Measurements from ENCODE around the gene SBK2. TPM values are rescaled to one million over a fixed set of nuclear protein-coding genes. Genes with fewer than 3 reads are reported as not detected.
A peak's percentile ranks its signal among the peaks of the same experiment; 100 is the strongest.

The SBK2 gene
- total RNA-seq, 1 donor from 2014 or later, result not detected

GRCh38 chr19:55487924-55488687 is 48.8 kb downstream of the SBK2 start, which contains the start of gene SSC5D:
SSC5D (plus strand) TSS chr19:55488436; CDS start chr19:55488590, 154 bp downstream.
- H3K27me3 Mint-ChIP-seq (ENCODE audit: unreplicated experiment), result no peaks in the 10 kb centered on the region
- H3K9me3 Mint-ChIP-seq (ENCODE audit: unreplicated experiment), result no peaks in the 10 kb centered on the region
- no peaks in the 10 kb centered on the region for H3K36me3 Mint-ChIP-seq (ENCODE audit: unreplicated experiment)
- H3K27ac Mint-ChIP-seq (ENCODE audit: unreplicated experiment), result peak within 1 kb of the TSS; percentile 99
- DNase-seq (ENCODE audit: extremely low spot score, unreplicated experiment), result no peak
- H3K4me1 Mint-ChIP-seq (ENCODE audit: unreplicated experiment), result peaks cover 38% of the 10 kb centered on the region
- TF ChIP-seq CTCF (IDR thresholded peaks at IDR 0.05), result no peak
- peak within 1 kb of the TSS; percentile 68 for H3K4me3 Mint-ChIP-seq (ENCODE audit: unreplicated experiment)

DNA sequence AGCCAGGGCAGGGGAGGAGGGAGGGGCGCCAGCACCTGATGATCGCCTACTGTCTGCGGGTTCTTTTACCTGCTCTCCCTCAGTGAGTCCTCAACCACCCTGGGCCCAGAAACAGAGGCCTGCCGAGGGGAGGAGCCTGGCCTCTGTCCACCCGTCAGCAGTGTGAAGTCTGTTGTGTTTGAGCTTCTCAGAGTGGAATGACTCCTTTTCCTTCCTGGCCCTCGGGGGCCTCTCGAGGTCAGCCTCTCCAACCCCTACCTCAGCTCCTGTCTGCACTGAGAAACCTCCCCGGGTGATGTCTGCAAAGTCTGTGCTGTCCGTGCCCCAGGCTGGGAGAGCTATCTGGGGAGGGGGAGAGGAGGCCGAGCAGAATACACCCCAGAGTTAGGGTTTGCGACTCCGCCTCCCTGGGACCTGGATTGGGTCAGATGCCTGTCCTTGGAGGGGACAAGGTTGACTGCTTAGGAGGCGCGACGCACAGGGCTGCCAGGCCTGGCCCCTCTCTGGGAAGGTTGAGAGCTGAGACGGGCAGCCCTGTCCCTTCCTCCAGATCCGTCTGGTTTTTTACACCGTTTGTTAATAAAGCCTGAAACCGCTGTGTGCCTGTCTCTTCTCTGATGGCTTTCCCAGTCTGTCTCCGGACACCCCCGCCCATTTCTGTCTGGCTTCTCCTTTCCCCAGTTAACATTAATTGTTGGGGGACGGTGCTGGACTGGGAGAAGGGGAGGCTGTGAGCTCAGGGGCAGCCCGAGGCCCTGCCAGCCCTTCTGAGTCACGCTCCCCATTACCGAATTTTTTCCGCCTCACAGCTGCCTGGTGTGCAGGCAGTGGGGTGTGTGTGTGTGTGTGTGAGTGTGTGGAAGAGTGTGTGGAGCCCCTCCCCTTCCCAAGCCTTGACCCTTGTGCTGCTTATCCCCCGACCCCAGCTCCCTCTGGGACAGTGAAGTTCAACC is 49.7 kb downstream of the SBK2 start:
- no peak for TF ChIP-seq CTCF (IDR thresholded peaks at IDR 0.05)
- peaks cover 34% of the 10 kb centered on the region for H3K4me1 Mint-ChIP-seq (ENCODE audit: unreplicated experiment)

DNA sequence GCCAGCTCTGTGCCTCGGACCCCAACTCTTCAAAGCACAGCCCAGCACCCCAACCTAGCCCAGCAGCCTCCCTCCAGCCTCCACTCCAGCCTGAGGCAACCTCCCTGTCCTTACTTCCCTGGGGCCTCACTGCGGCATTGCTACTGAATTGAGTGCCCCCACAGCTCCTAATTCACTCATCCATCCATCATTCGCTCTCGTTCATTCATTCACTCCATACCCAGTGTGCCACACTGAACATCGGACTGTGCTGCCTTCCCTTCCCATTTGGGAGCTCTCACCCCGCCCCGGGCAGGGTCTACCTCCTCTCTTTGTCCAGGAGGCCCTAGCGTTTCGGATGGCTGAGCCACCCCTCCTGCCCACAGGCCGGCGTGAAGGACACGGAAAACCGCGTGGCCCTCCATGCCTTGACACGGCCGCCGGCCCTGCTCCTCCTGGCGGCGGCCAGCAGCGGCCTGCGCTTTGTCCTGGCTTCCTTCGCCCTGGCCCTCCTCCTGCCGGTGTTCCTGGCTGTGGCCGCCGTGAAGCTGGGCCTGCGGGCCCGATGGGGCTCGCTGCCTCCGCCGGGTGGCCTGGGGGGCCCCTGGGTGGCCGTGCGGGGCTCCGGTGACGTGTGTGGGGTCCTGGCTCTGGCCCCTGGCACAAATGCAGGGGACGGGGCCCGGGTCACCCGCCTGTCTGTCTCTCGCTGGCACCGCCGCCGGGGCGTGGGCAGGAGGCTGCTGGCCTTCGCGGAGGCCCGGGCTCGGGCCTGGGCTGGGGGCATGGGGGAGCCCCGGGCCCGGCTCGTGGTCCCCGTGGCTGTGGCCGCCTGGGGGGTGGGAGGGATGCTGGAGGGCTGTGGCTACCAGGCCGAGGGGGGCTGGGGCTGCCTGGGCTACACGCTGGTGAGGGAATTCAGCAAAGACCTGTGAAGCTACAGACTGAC is 50.6 kb downstream of the SBK2 start:
- Mint-ChIP-seq H3K36me3 (ENCODE audit: unreplicated experiment) (no peaks in the 10 kb centered on the region), H3K4me1 (ENCODE audit: unreplicated experiment) (peaks cover 30% of the 10 kb centered on the region), H3K9me3 (ENCODE audit: unreplicated experiment) (no peaks in the 10 kb centered on the region), H3K4me3 (ENCODE audit: unreplicated experiment) (peak overlapping the region; percentile 68), H3K27ac (ENCODE audit: unreplicated experiment) (peak overlapping the region; percentile 99), H3K27me3 (ENCODE audit: unreplicated experiment) (no peaks in the 10 kb centered on the region)
- TF ChIP-seq CTCF (IDR thresholded peaks at IDR 0.05), result peak; percentile 3
- DNase-seq (ENCODE audit: extremely low spot score, unreplicated experiment), result no peak

More for the DNA sequence above, 49.7 kb downstream of the SBK2 start:
- no peaks in the 10 kb centered on the region for H3K27me3 Mint-ChIP-seq (ENCODE audit: unreplicated experiment)
- H3K27ac Mint-ChIP-seq (ENCODE audit: unreplicated experiment), result peak overlapping the region; percentile 99
- no peaks in the 10 kb centered on the region for H3K9me3 Mint-ChIP-seq (ENCODE audit: unreplicated experiment)
- peak; percentile 91 for DNase-seq (ENCODE audit: extremely low spot score, unreplicated experiment)
- peak overlapping the region; percentile 68 for H3K4me3 Mint-ChIP-seq (ENCODE audit: unreplicated experiment)
- no peaks in the 10 kb centered on the region for H3K36me3 Mint-ChIP-seq (ENCODE audit: unreplicated experiment)

DNA sequence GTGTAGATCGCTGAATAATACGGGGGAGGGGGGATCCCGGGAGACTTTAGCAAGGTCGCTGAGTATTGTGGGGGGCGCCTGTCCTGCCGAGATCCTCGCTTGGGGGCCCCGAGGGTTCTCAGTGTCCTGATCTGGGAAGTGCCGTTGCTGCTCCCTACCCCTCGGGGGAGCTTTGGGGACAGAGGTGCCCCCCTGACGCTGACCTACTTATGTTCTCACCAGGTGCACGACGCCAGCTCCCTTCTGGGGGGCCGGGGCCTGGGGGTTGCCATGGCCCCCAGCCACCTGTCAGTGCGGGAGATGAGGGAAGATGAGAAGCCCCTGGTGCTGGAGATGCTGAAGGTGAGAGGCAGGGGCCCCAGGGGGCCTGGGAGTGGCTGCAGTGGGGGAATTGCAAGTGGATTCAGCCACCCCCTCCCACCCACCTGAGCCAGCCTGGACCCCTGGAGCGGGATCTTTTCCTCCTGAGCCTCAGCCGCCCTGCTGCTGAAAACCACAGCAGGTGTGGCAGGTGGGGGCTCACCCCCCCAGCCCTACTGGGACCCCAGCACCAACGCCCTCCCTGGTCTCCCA is 51.4 kb downstream of the SBK2 start:
- H3K4me3 Mint-ChIP-seq (ENCODE audit: unreplicated experiment), result peak overlapping the region; percentile 75
- no peaks in the 10 kb centered on the region for H3K27me3 Mint-ChIP-seq (ENCODE audit: unreplicated experiment)
- H3K27ac Mint-ChIP-seq (ENCODE audit: unreplicated experiment), result peak overlapping the region; percentile 82
- DNase-seq (ENCODE audit: extremely low spot score, unreplicated experiment), result no peak
- TF ChIP-seq CTCF (IDR thresholded peaks at IDR 0.05), result no peak
- H3K4me1 Mint-ChIP-seq (ENCODE audit: unreplicated experiment), result peaks cover 31% of the 10 kb centered on the region
- H3K36me3 Mint-ChIP-seq (ENCODE audit: unreplicated experiment), result no peaks in the 10 kb centered on the region
- no peaks in the 10 kb centered on the region for H3K9me3 Mint-ChIP-seq (ENCODE audit: unreplicated experiment)
